HEK293 (cell line): ENCODE data around the gene NCOA7.

Experiments used
- CTCF ChIA-PET: fragments of 350-600 bp; formaldehyde crosslinking; extraction: SDS; loops from one replicate; lab custom pipeline; 2021; ENCODE audit warnings: antibody characterized with exemption; lab: Yijun Ruan, JAX
- POLR2A ChIA-PET: fragments of 300-600 bp; formaldehyde crosslinking; extraction: SDS; loops from one replicate; lab custom pipeline; 2020; ENCODE audit warnings: antibody characterized with exemption, inconsistent platforms; lab: Yijun Ruan, JAX
- H3K27ac ChIP-seq: fragments of 200-500 bp; sonication (Bioruptor generic); 2 replicates; pipeline ENCODE4 v1.5.1; 2014; ENCODE audit warnings: low read depth, low read length, control low read depth, inconsistent platforms; ENCODE audit errors: extremely low read depth
- H3K36me3 ChIP-seq, 2 experiments: fragments of 200-500 bp in 1 of 2; sonication (Bioruptor generic) in 1 of 2; 1 replicate in 1 of 2; 2 replicates in 1 of 2; pipeline ENCODE4 v1.5.1; 2014 to 2017; ENCODE audit warnings: inconsistent platforms in 2 of 2, low read length in 2 of 2; ENCODE audit not compliant: control insufficient read depth in 2 of 2, insufficient read depth in 1 of 2
- H3K4me1 ChIP-seq: fragments of 200-500 bp; sonication (Bioruptor generic); 2 replicates; pipeline ENCODE4 v1.5.1; 2014; ENCODE audit warnings: mild to moderate bottlenecking, low read length, inconsistent platforms; ENCODE audit not compliant: control insufficient read depth, insufficient read depth
- H3K4me3 ChIP-seq: 2 replicates; pipeline ENCODE4 v1.5.1; 2011; ENCODE audit warnings: low read depth, mild to moderate bottlenecking, control low read depth, low read length, moderate library complexity
- H3K9me3 ChIP-seq: fragments of 200-500 bp; sonication (Bioruptor generic); 2 replicates; pipeline ENCODE4 v1.5.1; 2014; ENCODE audit warnings: low read depth, low read length, inconsistent platforms; ENCODE audit not compliant: control insufficient read depth, insufficient read depth
- KLF10 ChIP-seq: fragments of 450-650 bp; IDR thresholded peaks from 2 replicates; pipeline ENCODE4 v1.5.1; 2018; ENCODE audit warnings: missing biosample characterization, mild to moderate bottlenecking, missing genetic modification characterization
- KLF8 ChIP-seq: fragments of 450-650 bp; formaldehyde crosslinking; IDR thresholded peaks from 2 replicates; pipeline ENCODE4 v1.5.1; 2016; ENCODE audit warnings: missing biosample characterization, missing genetic modification characterization
- PRDM4 ChIP-seq: fragments of 450-650 bp; formaldehyde crosslinking; IDR thresholded peaks from 2 replicates; pipeline ENCODE4 v1.5.1; 2017; ENCODE audit warnings: missing biosample characterization, missing genetic modification characterization
- SP3 ChIP-seq: fragments of 450-650 bp; formaldehyde crosslinking; IDR thresholded peaks from 2 replicates; pipeline ENCODE4 v1.5.1; 2016; ENCODE audit warnings: missing biosample characterization, missing genetic modification characterization
- ZBTB11 ChIP-seq: fragments of 450-650 bp; formaldehyde crosslinking; conservative IDR thresholded peaks from 2 replicates; pipeline ENCODE4 v1.5.1; 2016; ENCODE audit warnings: low read depth, missing biosample characterization, missing genetic modification characterization
- ZNF133 ChIP-seq: fragments of 450-650 bp; formaldehyde crosslinking; IDR thresholded peaks from 2 replicates; pipeline ENCODE4 v1.5.1; 2016; ENCODE audit warnings: missing biosample characterization, missing genetic modification characterization
- ZNF23 ChIP-seq: fragments of 450-650 bp; formaldehyde crosslinking; IDR thresholded peaks from 2 replicates; pipeline ENCODE4 v1.5.1; 2016; ENCODE audit warnings: missing biosample characterization, missing genetic modification characterization, borderline replicate concordance
- ZNF350 ChIP-seq: fragments of 450-650 bp; formaldehyde crosslinking; IDR thresholded peaks from 2 replicates; pipeline ENCODE4 v1.5.0; 2017; ENCODE audit warnings: missing biosample characterization, mild to moderate bottlenecking, missing genetic modification characterization
- ZNF354C ChIP-seq: fragments of 450-650 bp; formaldehyde crosslinking; IDR thresholded peaks from 2 replicates; pipeline ENCODE4 v1.5.1; 2016; ENCODE audit warnings: missing biosample characterization, missing genetic modification characterization, low read depth, borderline replicate concordance
- ZNF398 ChIP-seq: fragments of 450-650 bp; formaldehyde crosslinking; IDR thresholded peaks from 2 replicates; pipeline ENCODE4 v1.5.1; 2017; ENCODE audit warnings: missing biosample characterization, missing genetic modification characterization
- ZNF548 ChIP-seq: fragments of 450-650 bp; formaldehyde crosslinking; IDR thresholded peaks from 2 replicates; pipeline ENCODE4 v1.5.1; 2016; ENCODE audit warnings: missing biosample characterization, missing genetic modification characterization
- ZNF560 ChIP-seq: fragments of 450-650 bp; formaldehyde crosslinking; IDR thresholded peaks from 2 replicates; pipeline ENCODE4 v1.5.1; 2017; ENCODE audit warnings: missing biosample characterization, missing genetic modification characterization, borderline replicate concordance
- ZNF561 ChIP-seq: fragments of 450-650 bp; IDR thresholded peaks from 2 replicates; pipeline ENCODE4 v1.5.1; 2018; ENCODE audit warnings: missing biosample characterization, missing genetic modification characterization, borderline replicate concordance
- ZNF571 ChIP-seq: fragments of 450-650 bp; formaldehyde crosslinking; IDR thresholded peaks from 2 replicates; pipeline ENCODE4 v1.5.0; 2017; ENCODE audit warnings: missing biosample characterization, missing genetic modification characterization
- TF ChIP-seq, protein P1 (sequence below): fragments of 450-650 bp; formaldehyde crosslinking; IDR thresholded peaks from 2 replicates; pipeline ENCODE4 v1.5.1; 2016; ENCODE audit warnings: missing biosample characterization, missing genetic modification characterization
- TF ChIP-seq, protein P2 (sequence below): fragments of 450-650 bp; formaldehyde crosslinking; IDR thresholded peaks from 2 replicates; pipeline ENCODE4 v1.5.1; 2016; ENCODE audit warnings: missing biosample characterization, missing genetic modification characterization

Gene NCOA7

GRCh38 chr6:125924169-125924568 is 133.4 kb downstream of the NCOA7 start (continued):
- TF ChIP-seq ZNF354C (tag by site-specific recombination): no peak
- TF ChIP-seq ZNF561: no peak

GRCh38 chr6:125924697-125925358 is 134.1 kb downstream of the NCOA7 start:
- no peak overlapping the region for H3K4me3 ChIP-seq
- CTCF ChIA-PET: interaction anchor here (0.6 to 2.7 kb wide), 5 partner anchors 11 to 67 kb away, joined by 4 to 12 read pairs (median 6); no protein-coding TSS in a partner anchor
- peaks cover 0 to 65% of the 10 kb centered on the region in 2 experiments; a peak in 2 of 3 replicates for H3K36me3 ChIP-seq
- H3K9me3 ChIP-seq: no peaks in the 10 kb centered on the region
- no peak overlapping the region for H3K27ac ChIP-seq
- no peaks in the 10 kb centered on the region for H3K4me1 ChIP-seq
- POLR2A ChIA-PET: interaction anchor here (1.0 to 1.2 kb wide), 2 partner anchors 11 to 15 kb away, joined by 3 read pairs; no protein-coding TSS in a partner anchor
- TF ChIP-seq ZNF560 (tag by site-specific recombination) (no peak), KLF10 (no peak), ZNF571 (tag by site-specific recombination) (no peak)

DNA sequence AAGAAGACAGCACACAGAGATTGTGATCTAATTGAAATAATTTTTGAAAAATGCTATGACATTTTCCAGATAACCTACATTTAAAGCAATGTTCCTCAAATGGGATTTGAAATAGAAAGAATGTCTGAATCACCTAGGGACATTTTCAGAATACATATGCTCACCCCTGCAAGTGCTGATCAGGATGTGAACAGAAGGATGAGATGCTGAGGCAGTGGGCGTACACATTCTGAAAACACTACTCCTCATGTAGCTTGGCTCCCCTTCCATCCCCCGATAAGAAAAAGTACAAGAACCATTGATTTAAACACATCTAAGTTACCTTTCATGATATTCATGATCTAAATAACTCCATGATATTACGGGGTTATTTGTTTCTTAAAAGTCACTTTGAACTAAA is 136.0 kb downstream of the NCOA7 start:
- Histone ChIP-seq H3K27ac (no peak overlapping the region), H3K4me1 (no peaks in the 10 kb centered on the region), H3K4me3 (no peak overlapping the region), H3K36me3 (peaks cover 0 to 65% of the 10 kb centered on the region in 2 experiments; a peak in 2 of 3 replicates), H3K9me3 (no peaks in the 10 kb centered on the region)
- TF ChIP-seq, protein P1, sequence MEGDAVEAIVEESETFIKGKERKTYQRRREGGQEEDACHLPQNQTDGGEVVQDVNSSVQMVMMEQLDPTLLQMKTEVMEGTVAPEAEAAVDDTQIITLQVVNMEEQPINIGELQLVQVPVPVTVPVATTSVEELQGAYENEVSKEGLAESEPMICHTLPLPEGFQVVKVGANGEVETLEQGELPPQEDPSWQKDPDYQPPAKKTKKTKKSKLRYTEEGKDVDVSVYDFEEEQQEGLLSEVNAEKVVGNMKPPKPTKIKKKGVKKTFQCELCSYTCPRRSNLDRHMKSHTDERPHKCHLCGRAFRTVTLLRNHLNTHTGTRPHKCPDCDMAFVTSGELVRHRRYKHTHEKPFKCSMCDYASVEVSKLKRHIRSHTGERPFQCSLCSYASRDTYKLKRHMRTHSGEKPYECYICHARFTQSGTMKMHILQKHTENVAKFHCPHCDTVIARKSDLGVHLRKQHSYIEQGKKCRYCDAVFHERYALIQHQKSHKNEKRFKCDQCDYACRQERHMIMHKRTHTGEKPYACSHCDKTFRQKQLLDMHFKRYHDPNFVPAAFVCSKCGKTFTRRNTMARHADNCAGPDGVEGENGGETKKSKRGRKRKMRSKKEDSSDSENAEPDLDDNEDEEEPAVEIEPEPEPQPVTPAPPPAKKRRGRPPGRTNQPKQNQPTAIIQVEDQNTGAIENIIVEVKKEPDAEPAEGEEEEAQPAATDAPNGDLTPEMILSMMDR: no peak
- TF ChIP-seq, protein P2, sequence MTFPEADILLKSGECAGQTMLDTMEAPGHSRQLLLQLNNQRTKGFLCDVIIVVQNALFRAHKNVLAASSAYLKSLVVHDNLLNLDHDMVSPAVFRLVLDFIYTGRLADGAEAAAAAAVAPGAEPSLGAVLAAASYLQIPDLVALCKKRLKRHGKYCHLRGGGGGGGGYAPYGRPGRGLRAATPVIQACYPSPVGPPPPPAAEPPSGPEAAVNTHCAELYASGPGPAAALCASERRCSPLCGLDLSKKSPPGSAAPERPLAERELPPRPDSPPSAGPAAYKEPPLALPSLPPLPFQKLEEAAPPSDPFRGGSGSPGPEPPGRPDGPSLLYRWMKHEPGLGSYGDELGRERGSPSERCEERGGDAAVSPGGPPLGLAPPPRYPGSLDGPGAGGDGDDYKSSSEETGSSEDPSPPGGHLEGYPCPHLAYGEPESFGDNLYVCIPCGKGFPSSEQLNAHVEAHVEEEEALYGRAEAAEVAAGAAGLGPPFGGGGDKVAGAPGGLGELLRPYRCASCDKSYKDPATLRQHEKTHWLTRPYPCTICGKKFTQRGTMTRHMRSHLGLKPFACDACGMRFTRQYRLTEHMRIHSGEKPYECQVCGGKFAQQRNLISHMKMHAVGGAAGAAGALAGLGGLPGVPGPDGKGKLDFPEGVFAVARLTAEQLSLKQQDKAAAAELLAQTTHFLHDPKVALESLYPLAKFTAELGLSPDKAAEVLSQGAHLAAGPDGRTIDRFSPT (tag by site-specific recombination): no peak
- TF ChIP-seq ZNF350: no peak
- TF ChIP-seq ZNF548: no peak
- no peak for TF ChIP-seq ZBTB11 (tag by site-specific recombination)
- no peak for TF ChIP-seq SP3 (tag by site-specific recombination)
- no peak for TF ChIP-seq KLF10
- TF ChIP-seq ZNF133: no peak
- no peak for TF ChIP-seq ZNF398 (tag by site-specific recombination)
- no peak for TF ChIP-seq PRDM4
- TF ChIP-seq KLF8: no peak
- TF ChIP-seq ZNF23 (tag by site-specific recombination): no peak
- CTCF ChIA-PET: interaction anchor here (0.5 to 1.7 kb wide), 3 partner anchors 8 to 69 kb away, joined by 3 to 4 read pairs (median 4); no protein-coding TSS in a partner anchor
- POLR2A ChIA-PET: no interaction called here
